ENCODE data around the gene ANKRD45.

DNA sequence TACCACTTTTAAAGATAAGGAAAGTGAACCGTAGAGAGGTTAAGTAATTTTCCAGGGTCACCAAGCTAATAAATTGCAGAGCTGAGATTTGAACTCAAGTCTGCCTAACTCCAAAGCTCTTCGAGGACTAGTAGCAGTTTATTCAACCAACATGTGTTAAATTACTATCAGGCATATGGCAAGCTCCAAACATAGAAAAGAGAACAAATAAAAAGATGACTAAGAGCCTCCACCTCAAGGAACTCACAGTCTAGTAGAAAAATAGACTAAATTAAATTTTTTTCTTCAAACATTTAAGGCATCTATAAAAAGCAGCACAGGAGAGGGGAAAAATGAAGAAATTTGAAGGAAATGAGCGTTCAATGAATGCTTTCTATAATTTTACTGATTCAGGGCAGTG lies 89.0 kb downstream of the ANKRD45 start:
- TF ChIP-seq POLR2A (IDR thresholded peaks at IDR 0.05; ENCODE audit: low read length) (no peak), GATA1 (IDR thresholded peaks at IDR 0.05; ENCODE audit: low read depth, low read length) (no peak)
